Heart right ventricle (tissue), 16 donors: ENCODE results near the gene CTSV. TPM values are rescaled to one million over a fixed set of nuclear protein-coding genes. Genes with fewer than 3 reads are reported as not detected.
"Not testable (repeated sequence)": the region's sequence is repeated elsewhere in the genome, so short reads cannot be mapped to it uniquely, and the experiment has no call there.

ENCODE experiments used
- ATAC-seq, 8 donors: fragments of 200-7000 bp; cut with Tn5 transposase; one replicate each; pipeline ENCODE4 v1.9.1; 2020; ENCODE audit warnings: mild to moderate bottlenecking in 8 of 8, moderate library complexity in 8 of 8, moderate number of reproducible peaks in 1 of 8
- DNase-seq, 2 donors: peaks; one replicate each; pipeline ENCODE4 v3.0.0-alpha.2; 2020
- H3K27ac ChIP-seq, 10 donors: fragments of 200-600 bp; sonication (generic) in 2 of 10; one replicate each; pipeline versions ENCODE4 v1.5.0 to v1.8.0; 2020 to 2022; ENCODE audit warnings: mild to moderate bottlenecking in 3 of 10
- H3K27me3 ChIP-seq, 7 donors: fragments of 200-600 bp; one replicate each; pipeline ENCODE4 v1.8.0; 2021 to 2022; ENCODE audit warnings: mild to moderate bottlenecking in 2 of 7
- H3K36me3 ChIP-seq, 9 donors: fragments of 200-600 bp; sonication (generic) in 1 of 9; one replicate each; pipeline versions ENCODE4 v1.5.0 to v1.8.0; 2020 to 2022; ENCODE audit warnings: mild to moderate bottlenecking in 2 of 9
- H3K4me1 ChIP-seq, 9 donors: fragments of 200-600 bp; sonication (generic) in 1 of 9; one replicate each; pipeline versions ENCODE4 v1.5.0 to v1.8.0; 2020 to 2022; ENCODE audit warnings: mild to moderate bottlenecking in 4 of 9
- H3K4me3 ChIP-seq, 10 donors: fragments of 200-600 bp; sonication (generic) in 2 of 10; one replicate each; pipeline versions ENCODE4 v1.5.0 to v1.8.0; 2020 to 2022; ENCODE audit warnings: mild to moderate bottlenecking in 7 of 10, moderate library complexity in 2 of 10
- H3K9me3 ChIP-seq, 11 donors: fragments of 200-600 bp in 10 of 11; sonication (generic) in 2 of 11; one replicate each; pipeline versions ENCODE4 v1.5.0 to v1.8.0; 2013 to 2022; ENCODE audit warnings: mild to moderate bottlenecking in 2 of 11, control low read depth in 1 of 11, moderate library complexity in 1 of 11
- WGBS, 2 donors: extraction: QIAGEN DNeasy Blood & Tissue Kit; methylation state at CpG; one replicate each; pipeline ENCODE4 v1.1.7; 2013; ENCODE audit warnings: inconsistent platforms in 1 of 2; 5-methylcytosine and 5-hydroxymethylcytosine counted together
- intact Hi-C, 10 donors: fragments of 100-400 bp; cut with DNase I; formaldehyde crosslinking; loops; one replicate each; pipeline versions ENCODE4 v1.11.1 to v1.14.2; 2022
- polyA plus RNA-seq, 2 donors: library from polyadenylated mRNA; stranded (reverse); fragments of 200-250 nt; gene quantifications; one replicate each; pipeline ENCODE4 v1.2.3, GENCODE V29; 2013
- total RNA-seq, 10 donors: library from RNA; stranded (reverse); fragmentation: NEBNext Ultra II Directional in 3 of 10; extraction: Animal tissue kit (Norgen Biotek cat#: 25700) in 3 of 10; gene quantifications; one replicate each; pipeline versions ENCODE4 v1.2.1 to v1.2.4, GENCODE V29; 2021 to 2023
- TF ChIP-seq, protein P1 (sequence below), 9 donors: fragments of 200-600 bp; sonication (generic) in 2 of 9; IDR thresholded peaks; one replicate each; pipeline versions ENCODE4 v1.5.0 to v1.8.0; 2021 to 2022; ENCODE audit warnings: antibody characterized with exemption in 9 of 9, mild to moderate bottlenecking in 5 of 9, moderate library complexity in 1 of 9
- donor health status: Arrhythmogenic right ventricular cardiomyopathy.
- donor health status: ischemic (EF 13 %, LVEDD 7.1; RV severe dilation, severe dysfunction).
- donor health status: healthy with polysubstance abuse.
- donor health status: DM: no; HTN: yes; CAD: no.
- donor health status: DM: no; HTN: no; CAD: no.
- donor health status: ischemic (EF 25% LVEDD 6.9; RV normal size, moderate dysfunction).
- donor health status: ischemic (EF 25% LVEDD 5.7; RV mildly dilated, moderate dysfunction).
- donor health status: healthy.
- donor health status: DM: yes; HTN: yes; CAD: no.
- donor health status: Ischemic cardiomyopathy.
- donor health status: ischemic (EF 35%, LVEDD 5.7; RV mildly dilated, moderate dysfunction).
- donor health status: nonischemic (EF 11% LVEDD 7.7; RV severe dilation, severe dysfunction).
- donor health status: DM: yes; HTN: yes; CAD: no.
- donor health status: PGD.
- donor health status: ischemic (EF 29% LVEDD 5.4; RV normal size, mild dysfunction).
- donor health status: nonischemic (EF 23%, LVEDD 6.1; RV moderate dilation, normal function).

The CTSV gene
- total and polyA plus RNA-seq, 12 donors, result 0.15 to 0.24 (median 0.19) TPM; not detected in 8

DNA sequence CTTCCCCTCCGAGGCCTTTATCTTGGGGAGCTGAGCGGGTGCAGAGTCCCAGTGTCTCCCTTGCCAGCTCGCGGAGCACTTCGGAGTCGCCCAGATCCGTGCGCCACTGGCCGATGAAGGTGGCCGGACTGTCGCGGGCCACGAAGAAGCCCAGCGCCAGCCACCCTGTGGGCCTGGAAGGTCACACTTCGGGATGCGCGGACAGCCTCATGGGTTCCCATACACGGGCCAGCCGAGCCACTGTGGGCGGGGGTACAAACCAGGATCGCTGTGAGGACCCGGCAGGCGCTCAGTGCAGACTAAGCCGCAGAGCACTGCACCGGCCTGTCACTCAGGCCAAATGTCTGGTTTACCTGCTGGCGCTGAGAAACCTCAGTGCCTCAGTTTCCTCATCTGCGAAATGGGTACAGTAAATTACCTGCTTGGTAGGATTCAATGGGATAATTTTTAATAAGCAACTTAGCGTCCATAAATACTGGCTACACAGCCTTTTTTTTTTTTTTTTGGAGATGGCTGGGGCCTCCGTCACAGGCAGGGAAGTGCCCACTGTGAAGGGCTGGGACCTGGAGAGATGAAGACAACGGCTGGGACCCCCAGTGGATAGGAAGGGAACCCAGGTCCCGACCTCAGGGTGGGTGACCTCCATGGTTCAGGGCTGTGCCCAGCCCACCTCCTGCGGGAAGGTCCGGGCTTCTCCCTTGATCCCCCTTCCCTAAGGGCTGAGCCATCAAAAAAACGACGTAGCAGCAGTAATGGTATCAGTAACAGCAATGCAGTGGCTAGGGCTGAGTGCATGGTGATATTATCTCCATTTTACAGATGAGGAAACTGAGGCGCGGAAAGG lies 38.7 kb upstream of the CTSV start:
- 59 to 67% methylated on average over 37 of the region's 37 CpGs for WGBS, 2 donors
- peak in 1 of 8 donors; percentile 30 for ATAC-seq
- peaks cover 0 to 4% (median 0%) of the 10 kb centered on the region in 9 donors for H3K4me1 ChIP-seq
- H3K27ac ChIP-seq, result no peak overlapping the region
- intact Hi-C loops, result no loop called here
- peaks cover 0 to 65% (median 43%) of the 10 kb centered on the region in 7 donors for H3K27me3 ChIP-seq
- DNase-seq, result no peak
- H3K4me3 ChIP-seq, result no peak overlapping the region
- H3K9me3 ChIP-seq, result peaks cover 0 to 6% (median 0%) of the 10 kb centered on the region in 11 donors
- H3K36me3 ChIP-seq, result no peaks in the 10 kb centered on the region
- TF ChIP-seq, protein P1, sequence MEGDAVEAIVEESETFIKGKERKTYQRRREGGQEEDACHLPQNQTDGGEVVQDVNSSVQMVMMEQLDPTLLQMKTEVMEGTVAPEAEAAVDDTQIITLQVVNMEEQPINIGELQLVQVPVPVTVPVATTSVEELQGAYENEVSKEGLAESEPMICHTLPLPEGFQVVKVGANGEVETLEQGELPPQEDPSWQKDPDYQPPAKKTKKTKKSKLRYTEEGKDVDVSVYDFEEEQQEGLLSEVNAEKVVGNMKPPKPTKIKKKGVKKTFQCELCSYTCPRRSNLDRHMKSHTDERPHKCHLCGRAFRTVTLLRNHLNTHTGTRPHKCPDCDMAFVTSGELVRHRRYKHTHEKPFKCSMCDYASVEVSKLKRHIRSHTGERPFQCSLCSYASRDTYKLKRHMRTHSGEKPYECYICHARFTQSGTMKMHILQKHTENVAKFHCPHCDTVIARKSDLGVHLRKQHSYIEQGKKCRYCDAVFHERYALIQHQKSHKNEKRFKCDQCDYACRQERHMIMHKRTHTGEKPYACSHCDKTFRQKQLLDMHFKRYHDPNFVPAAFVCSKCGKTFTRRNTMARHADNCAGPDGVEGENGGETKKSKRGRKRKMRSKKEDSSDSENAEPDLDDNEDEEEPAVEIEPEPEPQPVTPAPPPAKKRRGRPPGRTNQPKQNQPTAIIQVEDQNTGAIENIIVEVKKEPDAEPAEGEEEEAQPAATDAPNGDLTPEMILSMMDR (IDR thresholded peaks at IDR 0.05), result no peak

DNA sequence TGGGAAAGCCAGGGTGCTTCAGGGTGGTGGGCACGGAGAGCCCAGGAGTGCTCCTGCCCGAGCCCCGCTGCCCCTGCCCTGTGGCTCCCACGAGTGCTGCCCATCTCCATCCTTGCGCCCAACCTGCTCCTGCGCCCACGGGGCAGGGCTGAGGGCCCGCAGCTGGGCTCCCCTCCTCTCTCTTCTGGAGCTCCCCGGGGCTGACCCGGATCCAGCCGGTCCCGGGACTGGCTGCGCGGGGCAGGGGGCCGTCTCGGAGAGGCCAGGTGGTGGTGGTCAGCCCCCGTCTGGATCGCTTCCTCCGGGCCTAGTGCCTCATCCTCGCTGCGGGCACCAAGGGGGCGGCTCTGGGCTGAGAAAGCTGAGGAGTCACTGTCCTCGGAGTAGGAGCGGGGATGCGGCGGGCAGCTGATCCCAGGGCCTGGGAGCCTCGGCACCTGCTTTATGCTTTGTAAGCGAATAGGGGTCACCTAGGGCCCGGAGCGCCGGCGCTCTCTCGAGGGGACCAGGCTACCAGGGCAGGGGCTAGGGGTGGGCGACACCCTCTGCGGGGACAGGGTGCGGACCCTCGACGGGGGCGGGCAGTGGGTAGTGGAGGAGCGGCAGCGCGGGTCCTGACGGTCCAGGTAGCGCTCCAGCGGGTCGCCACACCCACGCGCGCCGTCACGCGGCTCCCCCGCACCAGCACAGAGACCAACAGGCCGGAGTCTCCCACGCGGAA lies 37.9 kb upstream of the CTSV start:
- H3K27ac ChIP-seq, H3K4me1 ChIP-seq, H3K4me3 ChIP-seq, H3K9me3 ChIP-seq, H3K36me3 ChIP-seq, intact Hi-C loops, DNase-seq: not testable (repeated sequence)
- peaks cover 0 to 72% (median 47%) of the 10 kb centered on the region in 7 donors for H3K27me3 ChIP-seq
- 19 to 30% methylated on average over 55 to 56 of the region's 56 CpGs for WGBS, 2 donors
- peak in 1 of 8 donors; percentile 57 for ATAC-seq

DNA sequence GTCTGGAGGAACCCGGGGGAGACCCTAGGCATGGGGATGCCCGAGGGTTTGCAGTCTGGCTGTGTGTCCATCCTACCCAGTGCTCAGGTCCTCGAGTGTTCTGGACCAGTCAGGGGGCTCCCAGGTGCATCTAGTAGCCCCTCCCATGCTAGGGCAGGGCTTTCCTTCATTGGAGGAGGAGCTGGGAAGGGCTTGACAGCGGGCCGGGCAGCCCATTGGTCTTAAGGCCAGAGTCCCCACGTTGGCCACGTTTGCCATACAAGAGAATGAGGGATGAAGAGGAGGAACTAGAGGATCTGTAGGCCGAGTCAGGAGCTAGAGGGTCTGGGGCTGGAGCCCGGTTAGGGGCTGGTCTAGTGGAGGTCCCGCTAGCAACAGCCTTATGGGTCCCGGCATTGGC lies 37.3 kb upstream of the CTSV start:
- Histone ChIP-seq H3K36me3 (no peaks in the 10 kb centered on the region), H3K4me3 (no peak overlapping the region), H3K9me3 (peaks cover 0 to 3% (median 0%) of the 10 kb centered on the region in 11 donors), H3K4me1 (peaks cover 0 to 4% (median 0%) of the 10 kb centered on the region in 9 donors), H3K27me3 (peaks cover 0 to 76% (median 53%) of the 10 kb centered on the region in 7 donors), H3K27ac (no peak overlapping the region)
- ATAC-seq, result no peak
- TF ChIP-seq, protein P1 (IDR thresholded peaks at IDR 0.05), result no peak
- 48 to 55% methylated on average over 11 of the region's 11 CpGs for WGBS, 2 donors
- DNase-seq, result no peak
- intact Hi-C loops, result no loop called here

DNA sequence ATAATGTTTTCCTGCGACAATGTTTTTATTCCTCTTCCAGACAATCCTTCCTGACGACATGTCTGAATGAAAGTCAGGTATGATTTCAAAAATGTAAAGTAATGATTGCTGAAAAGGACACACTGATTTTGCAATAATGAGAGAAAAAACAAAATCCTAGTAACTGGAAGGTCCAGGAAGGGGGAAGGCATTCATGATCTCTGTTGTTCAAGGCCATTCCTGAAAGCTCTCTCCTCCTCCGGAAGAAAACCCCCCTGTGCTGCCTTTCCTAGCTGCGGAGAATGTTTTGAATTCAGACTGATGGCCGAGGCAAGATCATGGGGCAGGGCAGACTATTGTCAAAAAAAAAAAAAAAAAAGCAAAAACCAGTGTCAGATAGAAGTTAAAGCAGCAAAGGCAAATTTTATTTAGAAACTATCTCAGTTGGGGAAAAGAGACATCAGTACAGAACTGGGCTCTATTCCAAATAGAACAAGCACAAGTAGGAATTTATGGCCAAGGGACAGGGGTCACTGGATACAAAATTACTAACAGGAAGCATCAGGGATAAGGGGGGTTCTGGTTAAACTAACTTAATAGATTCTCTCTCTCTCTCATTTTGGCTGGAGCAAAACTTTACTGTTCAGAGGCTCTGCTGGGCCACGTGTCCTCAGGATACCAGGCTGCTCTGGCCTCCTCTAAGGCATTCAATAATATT lies 36.5 kb upstream of the CTSV start:
- Histone ChIP-seq H3K4me1 (peaks cover 0 to 4% (median 0%) of the 10 kb centered on the region in 9 donors), H3K27ac (no peak overlapping the region), H3K4me3 (no peak overlapping the region), H3K9me3 (no peaks in the 10 kb centered on the region), H3K27me3 (peaks cover 0 to 72% (median 55%) of the 10 kb centered on the region in 7 donors), H3K36me3 (no peaks in the 10 kb centered on the region)
- 45 to 61% methylated on average over 6 of the region's 6 CpGs for WGBS, 2 donors
- intact Hi-C loops, result no loop called here
- TF ChIP-seq, protein P1 (IDR thresholded peaks at IDR 0.05), result no peak
- DNase-seq (no peak), ATAC-seq (no peak)
